Measurements from ENCODE around the gene SLC16A13.

- TF ChIP-seq POLR2A (IDR thresholded peaks at IDR 0.05; ENCODE audit: low read length) (no peak), GATA1 (IDR thresholded peaks at IDR 0.05; ENCODE audit: low read depth, low read length) (no peak)
Observed at GRCh38 chr17:7083592-7083991, 47.8 kb downstream of the SLC16A13 start.
